ENCODE data around the gene SETD2.

SETD2 gene

GRCh38 chr3:47176582-47176981 lies 12.7 kb upstream of the SETD2 start:
- no peak overlapping the region for H3K4me3 ChIP-seq (ENCODE audit: low read depth, low read length)
- no peaks in the 10 kb centered on the region for H3K27me3 ChIP-seq (replicated peaks)
- TF ChIP-seq CTCF (IDR thresholded peaks at IDR 0.05; ENCODE audit: low read depth, low read length, missing control alignments), result no peak
- no peak for DNase-seq
- peaks cover 9% of the 10 kb centered on the region for H3K36me3 ChIP-seq (replicated peaks)
- H3K27ac ChIP-seq, result no peak overlapping the region
- in situ Hi-C loops (cut with HindIII; ENCODE audit: low pct_ligation_motif_present, low sequenced_read_pairs), result no loop called here

- DNase-seq, result peak; percentile 9
- TF ChIP-seq CTCF (IDR thresholded peaks at IDR 0.05; ENCODE audit: low read depth, low read length, missing control alignments), result no peak
- Histone ChIP-seq H3K4me3 (ENCODE audit: low read depth, low read length) (peak overlapping the region; percentile 85), H3K27me3 (replicated peaks) (no peaks in the 10 kb centered on the region), H3K27ac (peak overlapping the region; percentile 77), H3K36me3 (replicated peaks) (no peaks in the 10 kb centered on the region)
- in situ Hi-C loops (cut with HindIII; ENCODE audit: low pct_ligation_motif_present, low sequenced_read_pairs), result no loop called here
Observed at GRCh38 chr3:47163169-47164006, 525 bp downstream of the SETD2 start.

GRCh38 chr3:47162697-47163168 lies 1.2 kb downstream of the SETD2 start:
- Histone ChIP-seq H3K36me3 (replicated peaks) (no peaks in the 10 kb centered on the region), H3K27me3 (replicated peaks) (no peaks in the 10 kb centered on the region), H3K27ac (peak overlapping the region; percentile 77), H3K4me3 (ENCODE audit: low read depth, low read length) (peak overlapping the region; percentile 85)
- peak; percentile 13 for DNase-seq
- no peak for TF ChIP-seq CTCF (IDR thresholded peaks at IDR 0.05; ENCODE audit: low read depth, low read length, missing control alignments)
- in situ Hi-C loops (cut with HindIII; ENCODE audit: low pct_ligation_motif_present, low sequenced_read_pairs), result no loop called here

- Histone ChIP-seq H3K27me3 (replicated peaks) (no peaks in the 10 kb centered on the region), H3K27ac (peak overlapping the region; percentile 77), H3K36me3 (replicated peaks) (no peaks in the 10 kb centered on the region), H3K4me3 (ENCODE audit: low read depth, low read length) (peak overlapping the region; percentile 85)
- no peak for DNase-seq
- in situ Hi-C loops (cut with HindIII; ENCODE audit: low pct_ligation_motif_present, low sequenced_read_pairs), result no loop called here
- TF ChIP-seq CTCF (IDR thresholded peaks at IDR 0.05; ENCODE audit: low read depth, low read length, missing control alignments), result no peak
Observed at GRCh38 chr3:47161983-47162696, 1.8 kb downstream of the SETD2 start.

- Histone ChIP-seq H3K27ac (no peak overlapping the region), H3K27me3 (replicated peaks) (no peaks in the 10 kb centered on the region), H3K4me3 (ENCODE audit: low read depth, low read length) (no peak overlapping the region), H3K36me3 (replicated peaks) (no peaks in the 10 kb centered on the region)
- in situ Hi-C loops (cut with HindIII; ENCODE audit: low pct_ligation_motif_present, low sequenced_read_pairs), result no loop called here
- no peak for TF ChIP-seq CTCF (IDR thresholded peaks at IDR 0.05; ENCODE audit: low read depth, low read length, missing control alignments)
- no peak for DNase-seq
Observed at GRCh38 chr3:47159820-47160219, 4.1 kb downstream of the SETD2 start.
